K562 (cell line): ENCODE data around the gene FXYD4. TPM values are rescaled to one million over a fixed set of nuclear protein-coding genes. Genes with fewer than 3 reads are reported as not detected.

ENCODE experiments used
- TCF7 ChIP-seq: sonication (generic); IDR thresholded peaks from 2 replicates; pipeline ENCODE4 v1.6.1; 2016; ENCODE audit warnings: antibody characterized with exemption, borderline replicate concordance
- ZNF655 ChIP-seq: fragments of 250-450 bp; sonication (Bioruptor Pico); IDR thresholded peaks from 2 replicates; pipeline ENCODE4 v1.5.0; 2021
- ZNF766 ChIP-seq: fragments of 200-800 bp; sonication (Bioruptor generic); conservative IDR thresholded peaks from 2 replicates; pipeline ENCODE4 v1.6.1; 2016; ENCODE audit warnings: missing genetic modification characterization, missing compliant biosample characterization
- polyA plus RNA-seq, 8 experiments: library from polyadenylated mRNA; depleted of rRNA in 4 of 8; stranded (reverse) in 5 of 8; unstranded in 3 of 8; fragments of >200 nt; fragmentation: Nextera tagmentation in 2 of 8; fragmentation: Illumina TruSeq in 1 of 8; extraction: Ambion mirVana in 2 of 8; extraction: Trizol in 1 of 8; gene quantifications; 2 replicates each; pipeline versions ENCODE4 v1.2.1 to v1.2.3, GENCODE V29; 2011 to 2014; ENCODE audit warnings: inconsistent platforms in 1 of 8, missing spikeins in 1 of 8
- total RNA-seq, 7 experiments: library from RNA; depleted of rRNA in 6 of 7; stranded (reverse); fragments of >200 nt in 6 of 7; fragmentation: Illumina TruSeq in 2 of 7; extraction: Trizol in 2 of 7; gene quantifications; 2 replicates each; pipeline versions ENCODE4 v1.2.1 to v1.2.3, GENCODE V29; 2011 to 2021; ENCODE audit warnings: low replicate concordance in 1 of 7
- TF ChIP-seq, protein P1 (sequence below): fragments of 450-650 bp; IDR thresholded peaks from 2 replicates; pipeline ENCODE4 v1.6.1; 2016; ENCODE audit warnings: mild to moderate bottlenecking, moderate library complexity
- TF ChIP-seq, protein P2 (sequence below): fragments of 450-650 bp; IDR thresholded peaks from 2 replicates; pipeline ENCODE4 v1.6.1; 2016; ENCODE audit warnings: low read depth, mild to moderate bottlenecking, moderate library complexity

FXYD4 gene
- total and polyA plus RNA-seq, 9 of the 15 experiments (the other 6 are each of a cell fraction or from before 2014, with no cell fraction given): not detected

DNA sequence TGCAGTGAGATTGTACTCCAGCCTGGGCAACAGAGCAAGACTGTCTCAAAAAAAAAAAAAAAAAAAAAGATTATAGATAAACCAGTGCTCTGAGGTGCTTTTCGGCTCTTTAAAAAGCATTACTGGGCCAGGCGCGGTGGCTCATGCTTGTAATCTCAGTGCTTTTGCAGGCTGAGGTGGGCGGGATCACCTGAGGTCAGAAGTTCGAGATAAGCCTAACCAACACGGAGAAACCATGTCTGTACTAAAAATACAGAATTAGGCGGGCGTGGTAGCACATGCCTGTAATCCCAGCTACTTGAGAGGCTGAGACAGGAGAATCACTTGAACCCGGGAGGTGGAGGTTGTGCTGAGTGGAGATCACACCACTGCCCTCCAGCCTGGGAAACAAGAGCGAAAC lies 44.1 kb downstream of the FXYD4 start (continued):
- TF ChIP-seq, protein P1, sequence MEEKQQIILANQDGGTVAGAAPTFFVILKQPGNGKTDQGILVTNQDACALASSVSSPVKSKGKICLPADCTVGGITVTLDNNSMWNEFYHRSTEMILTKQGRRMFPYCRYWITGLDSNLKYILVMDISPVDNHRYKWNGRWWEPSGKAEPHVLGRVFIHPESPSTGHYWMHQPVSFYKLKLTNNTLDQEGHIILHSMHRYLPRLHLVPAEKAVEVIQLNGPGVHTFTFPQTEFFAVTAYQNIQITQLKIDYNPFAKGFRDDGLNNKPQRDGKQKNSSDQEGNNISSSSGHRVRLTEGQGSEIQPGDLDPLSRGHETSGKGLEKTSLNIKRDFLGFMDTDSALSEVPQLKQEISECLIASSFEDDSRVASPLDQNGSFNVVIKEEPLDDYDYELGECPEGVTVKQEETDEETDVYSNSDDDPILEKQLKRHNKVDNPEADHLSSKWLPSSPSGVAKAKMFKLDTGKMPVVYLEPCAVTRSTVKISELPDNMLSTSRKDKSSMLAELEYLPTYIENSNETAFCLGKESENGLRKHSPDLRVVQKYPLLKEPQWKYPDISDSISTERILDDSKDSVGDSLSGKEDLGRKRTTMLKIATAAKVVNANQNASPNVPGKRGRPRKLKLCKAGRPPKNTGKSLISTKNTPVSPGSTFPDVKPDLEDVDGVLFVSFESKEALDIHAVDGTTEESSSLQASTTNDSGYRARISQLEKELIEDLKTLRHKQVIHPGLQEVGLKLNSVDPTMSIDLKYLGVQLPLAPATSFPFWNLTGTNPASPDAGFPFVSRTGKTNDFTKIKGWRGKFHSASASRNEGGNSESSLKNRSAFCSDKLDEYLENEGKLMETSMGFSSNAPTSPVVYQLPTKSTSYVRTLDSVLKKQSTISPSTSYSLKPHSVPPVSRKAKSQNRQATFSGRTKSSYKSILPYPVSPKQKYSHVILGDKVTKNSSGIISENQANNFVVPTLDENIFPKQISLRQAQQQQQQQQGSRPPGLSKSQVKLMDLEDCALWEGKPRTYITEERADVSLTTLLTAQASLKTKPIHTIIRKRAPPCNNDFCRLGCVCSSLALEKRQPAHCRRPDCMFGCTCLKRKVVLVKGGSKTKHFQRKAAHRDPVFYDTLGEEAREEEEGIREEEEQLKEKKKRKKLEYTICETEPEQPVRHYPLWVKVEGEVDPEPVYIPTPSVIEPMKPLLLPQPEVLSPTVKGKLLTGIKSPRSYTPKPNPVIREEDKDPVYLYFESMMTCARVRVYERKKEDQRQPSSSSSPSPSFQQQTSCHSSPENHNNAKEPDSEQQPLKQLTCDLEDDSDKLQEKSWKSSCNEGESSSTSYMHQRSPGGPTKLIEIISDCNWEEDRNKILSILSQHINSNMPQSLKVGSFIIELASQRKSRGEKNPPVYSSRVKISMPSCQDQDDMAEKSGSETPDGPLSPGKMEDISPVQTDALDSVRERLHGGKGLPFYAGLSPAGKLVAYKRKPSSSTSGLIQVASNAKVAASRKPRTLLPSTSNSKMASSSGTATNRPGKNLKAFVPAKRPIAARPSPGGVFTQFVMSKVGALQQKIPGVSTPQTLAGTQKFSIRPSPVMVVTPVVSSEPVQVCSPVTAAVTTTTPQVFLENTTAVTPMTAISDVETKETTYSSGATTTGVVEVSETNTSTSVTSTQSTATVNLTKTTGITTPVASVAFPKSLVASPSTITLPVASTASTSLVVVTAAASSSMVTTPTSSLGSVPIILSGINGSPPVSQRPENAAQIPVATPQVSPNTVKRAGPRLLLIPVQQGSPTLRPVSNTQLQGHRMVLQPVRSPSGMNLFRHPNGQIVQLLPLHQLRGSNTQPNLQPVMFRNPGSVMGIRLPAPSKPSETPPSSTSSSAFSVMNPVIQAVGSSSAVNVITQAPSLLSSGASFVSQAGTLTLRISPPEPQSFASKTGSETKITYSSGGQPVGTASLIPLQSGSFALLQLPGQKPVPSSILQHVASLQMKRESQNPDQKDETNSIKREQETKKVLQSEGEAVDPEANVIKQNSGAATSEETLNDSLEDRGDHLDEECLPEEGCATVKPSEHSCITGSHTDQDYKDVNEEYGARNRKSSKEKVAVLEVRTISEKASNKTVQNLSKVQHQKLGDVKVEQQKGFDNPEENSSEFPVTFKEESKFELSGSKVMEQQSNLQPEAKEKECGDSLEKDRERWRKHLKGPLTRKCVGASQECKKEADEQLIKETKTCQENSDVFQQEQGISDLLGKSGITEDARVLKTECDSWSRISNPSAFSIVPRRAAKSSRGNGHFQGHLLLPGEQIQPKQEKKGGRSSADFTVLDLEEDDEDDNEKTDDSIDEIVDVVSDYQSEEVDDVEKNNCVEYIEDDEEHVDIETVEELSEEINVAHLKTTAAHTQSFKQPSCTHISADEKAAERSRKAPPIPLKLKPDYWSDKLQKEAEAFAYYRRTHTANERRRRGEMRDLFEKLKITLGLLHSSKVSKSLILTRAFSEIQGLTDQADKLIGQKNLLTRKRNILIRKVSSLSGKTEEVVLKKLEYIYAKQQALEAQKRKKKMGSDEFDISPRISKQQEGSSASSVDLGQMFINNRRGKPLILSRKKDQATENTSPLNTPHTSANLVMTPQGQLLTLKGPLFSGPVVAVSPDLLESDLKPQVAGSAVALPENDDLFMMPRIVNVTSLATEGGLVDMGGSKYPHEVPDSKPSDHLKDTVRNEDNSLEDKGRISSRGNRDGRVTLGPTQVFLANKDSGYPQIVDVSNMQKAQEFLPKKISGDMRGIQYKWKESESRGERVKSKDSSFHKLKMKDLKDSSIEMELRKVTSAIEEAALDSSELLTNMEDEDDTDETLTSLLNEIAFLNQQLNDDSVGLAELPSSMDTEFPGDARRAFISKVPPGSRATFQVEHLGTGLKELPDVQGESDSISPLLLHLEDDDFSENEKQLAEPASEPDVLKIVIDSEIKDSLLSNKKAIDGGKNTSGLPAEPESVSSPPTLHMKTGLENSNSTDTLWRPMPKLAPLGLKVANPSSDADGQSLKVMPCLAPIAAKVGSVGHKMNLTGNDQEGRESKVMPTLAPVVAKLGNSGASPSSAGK: peak; percentile 89
- TF ChIP-seq, protein P2, sequence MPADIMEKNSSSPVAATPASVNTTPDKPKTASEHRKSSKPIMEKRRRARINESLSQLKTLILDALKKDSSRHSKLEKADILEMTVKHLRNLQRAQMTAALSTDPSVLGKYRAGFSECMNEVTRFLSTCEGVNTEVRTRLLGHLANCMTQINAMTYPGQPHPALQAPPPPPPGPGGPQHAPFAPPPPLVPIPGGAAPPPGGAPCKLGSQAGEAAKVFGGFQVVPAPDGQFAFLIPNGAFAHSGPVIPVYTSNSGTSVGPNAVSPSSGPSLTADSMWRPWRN: peak; percentile 38; the same call in 1 of the 2 replicates
- TF ChIP-seq TCF7 (peak; percentile 32; the same call in 1 of the 2 replicates), ZNF766 (CRISPR knock-in tag) (peak; percentile 78; the same call in 1 of the 2 replicates), ZNF655 (CRISPR knock-in tag) (no peak)
